ENCODE data around the gene RAB5IF. TPM values are rescaled to one million over a fixed set of nuclear protein-coding genes. Genes with fewer than 3 reads are reported as not detected.

RAB5IF gene
- total and polyA plus RNA-seq, 2 of the 4 experiments (the other 2 are of a cell fraction): 74.0 to 93.1 TPM

GRCh38 chr20:36654506-36654905 is 48.9 kb downstream of the RAB5IF start (continued):
- TF ChIP-seq RCOR1 (IDR thresholded peaks at IDR 0.05; ENCODE audit: insufficient replicate concordance, low read length): no peak
- TF ChIP-seq MAZ (IDR thresholded peaks at IDR 0.05; ENCODE audit: borderline replicate concordance, low read depth, low read length): no peak

GRCh38 chr20:36655004-36655403 is 49.4 kb downstream of the RAB5IF start:
- intact Hi-C loops (cut with micrococcal nuclease): no loop called here
- Histone ChIP-seq H3K36me3 (ENCODE audit: control insufficient read depth, insufficient read depth, low read length) (peaks cover 10% of the 10 kb centered on the region; the same call in 1 of the 2 replicates), H3K9ac (ENCODE audit: low read depth, low read length) (no peak overlapping the region), H2BK20ac (ENCODE audit: low read depth, low read length) (no peak overlapping the region), H2BK15ac (ENCODE audit: low read depth, low read length) (no peak overlapping the region), H3K4me3 (ENCODE audit: insufficient read depth, low read depth, low read length) (no peak overlapping the region), H3K9me1 (ENCODE audit: insufficient read depth, low read length) (no peaks in the 10 kb centered on the region), H2AFZ (replicated peaks; ENCODE audit: low read length, poor library complexity) (no peak overlapping the region), H3K79me1 (ENCODE audit: low read depth in 1 of 2, low read length in 2 of 2) (no peaks in the 10 kb centered on the region), H4K20me1 (ENCODE audit: insufficient read depth, low read length) (no peaks in the 10 kb centered on the region), H2BK5ac (ENCODE audit: low read depth, low read length, poor library complexity, severe bottlenecking) (no peak overlapping the region), H4K8ac (ENCODE audit: low read depth in 2 of 2, low read length in 2 of 2) (no peak overlapping the region), H2AK9ac (replicated peaks; ENCODE audit: low read depth, low read length, poor library complexity) (no peak overlapping the region), H3K27ac (ENCODE audit: insufficient read depth, low read length) (no peak overlapping the region), H3K56ac (ENCODE audit: extremely low read depth, insufficient read depth, low read length) (no peak overlapping the region), H2AK5ac (ENCODE audit: low read depth, low read length) (no peak overlapping the region), H3K9me3 (ENCODE audit: control insufficient read depth, insufficient read depth, low read length) (no peaks in the 10 kb centered on the region), H3K27me3 (ENCODE audit: control insufficient read depth, insufficient read depth, low read length) (no peaks in the 10 kb centered on the region), H4K5ac (ENCODE audit: low read depth, low read length) (no peak overlapping the region), H4K91ac (ENCODE audit: insufficient read depth, low read depth, low read length) (no peak overlapping the region), H3K14ac (replicated peaks; ENCODE audit: low read depth, low read length) (no peak overlapping the region), H3K4me2 (ENCODE audit: low read depth, low read length) (no peak overlapping the region), H2BK120ac (ENCODE audit: low read depth, low read length) (no peak overlapping the region), H3K18ac (ENCODE audit: low read depth, low read length) (no peak overlapping the region), H3K4ac (ENCODE audit: low read depth, low read length) (no peak overlapping the region), H3K4me1 (ENCODE audit: control insufficient read depth, insufficient read depth, low read length) (no peaks in the 10 kb centered on the region), H3K23ac (ENCODE audit: low read depth, low read length) (no peak overlapping the region; the same call in 1 of the 2 replicates)
- in situ Hi-C loops (cut with MboI; ENCODE audit: low sequenced_read_pairs): no loop called here
- DNase-seq (no peak), ATAC-seq (ENCODE audit: low read depth) (no peak)
- WGBS, 2 experiments (ENCODE audit: extremely low coverage in 2 of 2, insufficient read length in 1 of 2): no CpG with 5 or more reads among the region's 3 CpGs
- POLR2A ChIA-PET (ENCODE audit: unreplicated experiment): no interaction called here
- dilution Hi-C loops (cut with HindIII; ENCODE audit: low sequenced_read_pairs, unreplicated experiment): no loop called here
- CTCF ChIA-PET: no interaction called here
- BruUV-seq (replicated peaks): no TSS peak
- no peak for TF ChIP-seq CEBPB (IDR thresholded peaks at IDR 0.05; ENCODE audit: low read depth, low read length)
- TF ChIP-seq CHD1 (IDR thresholded peaks at IDR 0.05; ENCODE audit: low read depth, low read length): no peak
- TF ChIP-seq FOS (IDR thresholded peaks at IDR 0.05; ENCODE audit: low read depth, low read length): no peak
- TF ChIP-seq USF2 (IDR thresholded peaks at IDR 0.05; ENCODE audit: low read depth, low read length): no peak
- TF ChIP-seq ELK1 (IDR thresholded peaks at IDR 0.05; ENCODE audit: borderline replicate concordance, low read depth, low read length): no peak
- TF ChIP-seq NFE2L2 (IDR thresholded peaks at IDR 0.05; ENCODE audit: low read depth, low read length): no peak
- no peak for TF ChIP-seq CTCF (conservative IDR thresholded peaks at IDR 0.05; ENCODE audit: low read depth, low read length)
- no peak for TF ChIP-seq POLR2A (IDR thresholded peaks at IDR 0.05; ENCODE audit: low read depth, low read length)
- no peak for TF ChIP-seq MXI1 (IDR thresholded peaks at IDR 0.05; ENCODE audit: borderline replicate concordance, low read depth, low read length)
- TF ChIP-seq RCOR1 (IDR thresholded peaks at IDR 0.05; ENCODE audit: insufficient replicate concordance, low read length): no peak
- TF ChIP-seq MAFK (IDR thresholded peaks at IDR 0.05; ENCODE audit: low read depth, low read length): no peak
- TF ChIP-seq BHLHE40 (IDR thresholded peaks at IDR 0.05; ENCODE audit: low read depth, low read length): no peak
- TF ChIP-seq RAD21 (IDR thresholded peaks at IDR 0.05; ENCODE audit: low read length): no peak
- no peak for TF ChIP-seq RFX5 (IDR thresholded peaks at IDR 0.05; ENCODE audit: low read depth, low read length)
- no peak for TF ChIP-seq MAZ (IDR thresholded peaks at IDR 0.05; ENCODE audit: borderline replicate concordance, low read depth, low read length)
